Activated CD4-positive, alpha-beta T cell treated with anti-CD3 and anti-CD28 coated beads for 1 hour (primary cell): Measurements from ENCODE around the gene USP37.

Experiments used
- DNase-seq: peaks from one replicate; pipeline ENCODE4 v3.0.0-alpha.2; 2020

Gene USP37

GRCh38 chr2:218400930-218401881 is 166.9 kb downstream of the USP37 start:
- DNase-seq: no peak
